Parathyroid adenoma (tissue), 2 donors: ENCODE data around the gene SNPH.

ENCODE experiments used
- H2AFZ ChIP-seq: fragments of 300-600 bp; sonication (generic); one replicate; pipeline ENCODE4 v1.7.0; 2017; ENCODE audit warnings: antibody characterized with exemption, mild to moderate bottlenecking
- H3K27ac ChIP-seq: fragments of 300-600 bp; sonication (generic); one replicate; pipeline ENCODE4 v1.7.0; 2017
- H3K27me3 ChIP-seq: fragments of 300-600 bp; sonication (generic); one replicate; pipeline ENCODE4 v1.7.0; 2017; ENCODE audit warnings: low read length; ENCODE audit not compliant: control insufficient read depth, insufficient read depth
- H3K36me3 ChIP-seq: fragments of 300-600 bp; sonication (generic); one replicate; pipeline ENCODE4 v1.7.0; 2017; ENCODE audit warnings: low read length; ENCODE audit not compliant: control insufficient read depth, insufficient read depth
- H3K4me1 ChIP-seq: fragments of 300-600 bp; sonication (generic); one replicate; pipeline ENCODE4 v1.7.0; 2017; ENCODE audit warnings: control low read depth
- H3K4me2 ChIP-seq: fragments of 300-600 bp; sonication (generic); one replicate; pipeline ENCODE4 v1.7.0; 2017; ENCODE audit warnings: low read length
- H3K4me3 ChIP-seq: fragments of 300-600 bp; sonication (generic); one replicate; pipeline ENCODE4 v1.7.0; 2017; ENCODE audit warnings: low read depth, low read length
- H3K79me2 ChIP-seq: fragments of 300-600 bp; sonication (generic); one replicate; pipeline ENCODE4 v1.7.0; 2017; ENCODE audit warnings: control low read depth
- H3K9ac ChIP-seq: fragments of 300-600 bp; sonication (generic); one replicate; pipeline ENCODE4 v1.7.0; 2017; ENCODE audit warnings: mild to moderate bottlenecking
- H3K9me3 ChIP-seq: fragments of 300-600 bp; sonication (generic); one replicate; pipeline ENCODE4 v1.7.0; 2017; ENCODE audit warnings: low read length; ENCODE audit not compliant: control insufficient read depth
- TF ChIP-seq, protein P1 (sequence below): fragments of 300-600 bp; sonication (generic); IDR thresholded peaks from one replicate; pipeline ENCODE4 v1.7.0; 2017; ENCODE audit warnings: antibody characterized with exemption, mild to moderate bottlenecking
- donor health status: primary hyperparathyroidism.

The SNPH gene

DNA sequence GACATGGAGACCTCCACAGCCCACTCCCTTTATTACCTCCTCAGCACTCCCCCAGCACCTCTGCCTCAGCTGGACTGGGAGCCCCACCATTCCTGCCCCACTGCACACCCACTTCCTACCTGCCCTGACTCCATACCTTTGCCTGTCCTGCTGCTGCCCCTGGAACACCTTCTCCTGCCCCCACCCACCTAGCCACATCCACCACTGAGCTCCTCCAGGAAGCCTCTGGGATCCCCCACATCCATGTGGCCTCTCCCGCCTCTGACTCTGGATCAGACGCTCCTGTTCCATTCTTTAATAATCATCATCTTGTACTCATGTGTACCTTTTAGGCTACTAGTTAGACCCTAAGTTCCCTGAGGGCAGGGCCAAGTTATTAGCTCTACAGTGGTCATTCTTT, 65.0 kb downstream of the SNPH start:
- Histone ChIP-seq H3K27ac (no peak overlapping the region), H3K9ac (no peak overlapping the region), H3K4me1 (peaks cover 26% of the 10 kb centered on the region)

DNA sequence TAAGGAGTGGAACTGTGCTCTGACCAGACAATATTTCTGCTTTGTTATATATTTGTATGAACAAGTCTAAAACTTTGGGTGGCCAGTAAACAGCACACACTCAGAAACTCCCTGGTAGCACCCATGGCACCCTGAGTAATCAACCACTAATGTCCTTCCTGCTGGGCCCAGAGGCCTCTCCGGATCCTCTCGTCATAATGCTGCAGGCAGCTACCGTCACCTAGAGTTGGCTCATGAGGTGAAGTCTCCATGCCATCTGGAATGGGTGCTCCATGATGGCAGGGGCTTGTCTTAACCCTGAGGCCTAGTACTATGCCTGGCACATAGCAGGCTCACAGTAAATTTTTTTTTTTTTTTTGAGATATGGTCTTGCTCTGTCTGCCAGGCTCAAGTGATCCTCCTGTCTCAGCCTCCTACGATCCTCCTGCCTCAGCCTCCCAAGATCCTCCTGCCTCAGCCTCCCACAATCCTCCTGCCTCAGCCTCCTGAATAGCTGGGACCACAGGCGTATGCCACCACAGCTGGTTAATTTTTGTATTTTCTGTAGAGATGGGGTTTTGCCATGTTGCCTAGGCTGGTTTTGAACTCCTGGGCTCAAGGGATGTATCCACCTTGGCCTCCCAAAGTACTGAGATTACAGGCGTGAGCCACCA, 65.8 kb downstream of the SNPH start:
- H3K27ac ChIP-seq, result no peak overlapping the region
- no peak overlapping the region for H3K4me2 ChIP-seq
- H3K27me3 ChIP-seq, result no peaks in the 10 kb centered on the region
- no peak overlapping the region for H3K9ac ChIP-seq
- H2AFZ ChIP-seq, result no peak overlapping the region
- peaks cover 29% of the 10 kb centered on the region for H3K4me1 ChIP-seq
- TF ChIP-seq, protein P1, sequence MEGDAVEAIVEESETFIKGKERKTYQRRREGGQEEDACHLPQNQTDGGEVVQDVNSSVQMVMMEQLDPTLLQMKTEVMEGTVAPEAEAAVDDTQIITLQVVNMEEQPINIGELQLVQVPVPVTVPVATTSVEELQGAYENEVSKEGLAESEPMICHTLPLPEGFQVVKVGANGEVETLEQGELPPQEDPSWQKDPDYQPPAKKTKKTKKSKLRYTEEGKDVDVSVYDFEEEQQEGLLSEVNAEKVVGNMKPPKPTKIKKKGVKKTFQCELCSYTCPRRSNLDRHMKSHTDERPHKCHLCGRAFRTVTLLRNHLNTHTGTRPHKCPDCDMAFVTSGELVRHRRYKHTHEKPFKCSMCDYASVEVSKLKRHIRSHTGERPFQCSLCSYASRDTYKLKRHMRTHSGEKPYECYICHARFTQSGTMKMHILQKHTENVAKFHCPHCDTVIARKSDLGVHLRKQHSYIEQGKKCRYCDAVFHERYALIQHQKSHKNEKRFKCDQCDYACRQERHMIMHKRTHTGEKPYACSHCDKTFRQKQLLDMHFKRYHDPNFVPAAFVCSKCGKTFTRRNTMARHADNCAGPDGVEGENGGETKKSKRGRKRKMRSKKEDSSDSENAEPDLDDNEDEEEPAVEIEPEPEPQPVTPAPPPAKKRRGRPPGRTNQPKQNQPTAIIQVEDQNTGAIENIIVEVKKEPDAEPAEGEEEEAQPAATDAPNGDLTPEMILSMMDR, result no peak
- H3K79me2 ChIP-seq, result peaks cover 24% of the 10 kb centered on the region
- H3K36me3 ChIP-seq, result no peaks in the 10 kb centered on the region
- H3K9me3 ChIP-seq, result no peaks in the 10 kb centered on the region
- H3K4me3 ChIP-seq, result no peak overlapping the region

More for the DNA sequence above, 65.0 kb downstream of the SNPH start:
- H3K4me2 ChIP-seq, result no peak overlapping the region
- no peaks in the 10 kb centered on the region for H3K9me3 ChIP-seq
- no peak overlapping the region for H3K4me3 ChIP-seq
- no peaks in the 10 kb centered on the region for H3K36me3 ChIP-seq
- peaks cover 29% of the 10 kb centered on the region for H3K79me2 ChIP-seq
- no peaks in the 10 kb centered on the region for H3K27me3 ChIP-seq
- H2AFZ ChIP-seq, result no peak overlapping the region
- TF ChIP-seq, protein P1, result no peak

DNA sequence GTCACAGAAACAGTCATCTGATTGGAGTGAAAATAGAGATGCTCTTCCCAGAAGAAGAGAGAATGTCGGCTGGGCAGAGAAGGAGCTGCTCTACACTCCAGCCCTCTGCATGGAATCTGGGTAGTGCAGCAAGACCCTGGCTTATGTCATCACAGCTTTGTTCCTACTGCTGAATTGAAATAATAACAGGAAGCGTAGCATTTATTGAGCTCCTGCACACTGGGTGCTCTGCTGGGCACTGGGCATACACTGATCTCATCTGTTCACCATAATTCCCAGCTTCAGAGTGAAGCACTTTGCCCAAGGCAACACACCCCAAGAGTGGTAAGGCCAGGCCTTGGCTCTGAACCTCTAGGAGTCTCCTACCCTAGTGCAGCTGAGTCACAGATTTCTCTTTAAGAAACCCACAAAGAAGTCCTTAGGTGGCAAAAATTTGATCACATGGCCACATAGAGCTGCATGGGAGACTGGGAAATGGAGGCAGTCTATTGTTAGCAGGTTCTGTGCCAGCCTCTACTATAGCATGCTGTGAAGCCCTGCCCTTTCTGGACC, 66.7 kb downstream of the SNPH start:
- Histone ChIP-seq H3K9me3 (no peaks in the 10 kb centered on the region), H3K4me3 (no peak overlapping the region), H3K36me3 (no peaks in the 10 kb centered on the region), H3K79me2 (peaks cover 26% of the 10 kb centered on the region), H3K9ac (no peak overlapping the region), H2AFZ (no peak overlapping the region), H3K4me2 (no peak overlapping the region), H3K4me1 (peaks cover 28% of the 10 kb centered on the region), H3K27ac (peak overlapping the region; percentile 19), H3K27me3 (no peaks in the 10 kb centered on the region)
- TF ChIP-seq, protein P1, result no peak

DNA sequence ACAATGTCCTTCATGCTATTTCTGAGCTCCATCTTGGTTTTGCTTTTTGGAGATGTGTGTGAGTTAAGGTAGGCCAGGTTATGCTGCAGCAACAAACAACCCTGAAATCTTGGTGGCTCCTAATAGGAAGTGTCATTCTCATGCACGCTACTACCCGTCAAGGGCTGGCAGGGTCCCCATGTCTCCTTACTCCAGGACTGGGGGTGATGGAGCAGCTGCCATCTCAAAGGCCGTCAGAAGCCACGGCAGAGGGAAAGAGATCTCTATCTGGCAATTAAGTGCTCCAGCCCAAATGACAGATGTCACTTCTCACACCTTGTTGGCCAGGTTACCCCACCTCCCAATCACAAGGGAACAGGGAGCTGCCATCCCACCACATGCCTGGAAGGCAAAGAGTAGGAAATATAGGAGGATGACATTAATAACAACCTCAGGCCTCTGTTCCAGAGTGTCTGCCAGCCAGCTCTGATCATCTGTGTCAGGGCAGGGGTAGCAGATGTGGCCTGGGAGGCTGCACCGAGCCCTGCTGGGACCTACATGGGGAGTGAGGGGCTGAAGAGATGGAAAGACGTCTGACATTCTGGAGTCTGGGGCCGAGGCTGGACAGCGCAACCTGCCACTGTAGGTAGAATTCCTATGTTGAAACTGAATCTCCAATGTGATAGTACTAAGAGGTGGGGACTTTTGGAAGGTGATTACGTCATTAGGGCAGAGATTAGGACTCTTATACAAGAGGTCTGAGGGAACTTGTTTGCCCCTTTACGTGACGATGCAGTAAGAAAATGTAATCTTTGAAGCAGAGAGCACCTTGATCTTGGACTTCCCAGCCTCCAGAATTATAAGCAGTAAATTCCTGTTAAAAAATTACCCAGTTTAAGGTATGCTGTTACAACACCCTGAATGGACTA, 67.6 kb downstream of the SNPH start:
- Histone ChIP-seq H3K27ac (no peak overlapping the region), H3K4me1 (peaks cover 22% of the 10 kb centered on the region)

More for the DNA sequence above, 67.6 kb downstream of the SNPH start:
- Histone ChIP-seq H3K4me3 (no peak overlapping the region), H3K79me2 (peaks cover 25% of the 10 kb centered on the region), H3K9ac (no peak overlapping the region), H3K36me3 (no peaks in the 10 kb centered on the region), H3K9me3 (no peaks in the 10 kb centered on the region), H3K4me2 (no peak overlapping the region), H2AFZ (no peak overlapping the region), H3K27me3 (no peaks in the 10 kb centered on the region)
- TF ChIP-seq, protein P1, result no peak
